ENCODE results near the gene TSR2.

TSR2 gene

GRCh38 chrX:54439960-54440871 lies at the start of gene TSR2:
TSS of gene TSR2 (plus strand) at chrX:54440404. CDS start at chrX:54440422, 18 bp downstream.
- peak; percentile 83 for DNase-seq

- DNase-seq, result no peak
Observed at GRCh38 chrX:54397113-54397512, 43.1 kb upstream of the TSR2 start.

GRCh38 chrX:54407266-54407665 lies 32.9 kb upstream of the TSR2 start:
- DNase-seq, result no peak

GRCh38 chrX:54411732-54412131 lies 28.5 kb upstream of the TSR2 start:
- DNase-seq, result no peak

- no peak for DNase-seq
Observed at GRCh38 chrX:54413753-54414152, 26.5 kb upstream of the TSR2 start.

GRCh38 chrX:54415534-54416350 lies 24.5 kb upstream of the TSR2 start:
- DNase-seq, result peak; percentile 45

GRCh38 chrX:54416965-54417364 lies 23.2 kb upstream of the TSR2 start:
- no peak for DNase-seq

- no peak for DNase-seq
Observed at GRCh38 chrX:54419559-54420302, 20.5 kb upstream of the TSR2 start.

GRCh38 chrX:54422168-54422567 lies 18.0 kb upstream of the TSR2 start:
- no peak for DNase-seq

- no peak for DNase-seq
Observed at GRCh38 chrX:54423161-54423888, 16.9 kb upstream of the TSR2 start.

GRCh38 chrX:54427837-54428424 lies 12.3 kb upstream of the TSR2 start:
- no peak for DNase-seq

GRCh38 chrX:54430519-54430918 lies 9.7 kb upstream of the TSR2 start:
- DNase-seq, result no peak

- no peak for DNase-seq
Observed at GRCh38 chrX:54435121-54435520, 5.1 kb upstream of the TSR2 start.

- DNase-seq, result no peak
Observed at GRCh38 chrX:54442790-54443189, 2.6 kb downstream of the TSR2 start.

- DNase-seq, result no peak
Observed at GRCh38 chrX:54444752-54445151, 4.5 kb downstream of the TSR2 start.

GRCh38 chrX:54446084-54446483 lies 5.9 kb downstream of the TSR2 start:
- no peak for DNase-seq

GRCh38 chrX:54447461-54447860 lies 7.3 kb downstream of the TSR2 start:
- no peak for DNase-seq

- DNase-seq, result no peak
Observed at GRCh38 chrX:54449929-54450328, 9.7 kb downstream of the TSR2 start.

GRCh38 chrX:54452920-54453319 lies 12.7 kb downstream of the TSR2 start:
- no peak for DNase-seq

GRCh38 chrX:54470054-54470760 lies 30.0 kb downstream of the TSR2 start:
- DNase-seq, result no peak

All from right forelimb (tissue), 1 donor.